Activated CD4-positive, alpha-beta T cell treated with anti-CD3 and anti-CD28 coated beads for 24 hours (primary cell): ENCODE measurements around the gene CHCHD6.

Experiments
- DNase-seq, 2 donors: peaks; one replicate each; pipeline ENCODE4 v3.0.0-alpha.2; 2020; ENCODE audit warnings: low read depth in 2 of 2

CHCHD6 gene

DNA sequence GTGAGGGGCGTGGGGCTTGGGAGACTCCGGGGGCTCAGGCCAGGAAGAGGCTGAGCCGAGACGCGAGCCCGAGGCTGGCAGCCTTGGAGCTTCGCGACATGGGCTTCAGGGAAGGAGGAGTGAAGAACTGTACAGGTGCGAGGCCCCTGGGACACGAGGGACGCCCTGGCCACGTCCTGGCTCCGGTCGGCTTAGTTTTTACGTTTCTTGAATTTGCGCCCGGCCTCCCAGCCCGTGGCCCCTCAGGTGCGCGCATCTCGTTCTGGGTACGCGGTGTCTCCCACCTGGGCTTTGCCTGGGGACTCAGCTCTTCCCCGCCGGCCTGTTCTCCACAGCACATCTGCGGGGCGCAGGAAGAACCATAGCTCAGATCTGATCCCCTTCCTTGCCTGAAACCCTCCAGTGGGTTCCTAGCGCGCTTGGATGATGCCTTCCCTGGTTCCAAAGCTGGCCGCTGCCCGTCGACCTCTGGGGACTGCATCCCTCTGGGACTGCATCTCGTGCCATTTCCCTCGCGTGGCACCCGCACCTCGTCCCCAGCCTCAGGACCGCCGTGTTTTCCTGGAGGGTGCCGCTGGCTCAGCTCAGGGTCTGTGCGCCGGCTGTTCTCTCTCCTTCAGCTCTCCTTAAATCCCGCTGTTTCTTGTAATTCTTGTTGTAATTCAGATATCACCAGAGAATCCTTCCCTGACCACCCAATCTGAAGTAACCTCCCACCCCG is 614 bp downstream of the CHCHD6 start:
- no peak for DNase-seq

DNA sequence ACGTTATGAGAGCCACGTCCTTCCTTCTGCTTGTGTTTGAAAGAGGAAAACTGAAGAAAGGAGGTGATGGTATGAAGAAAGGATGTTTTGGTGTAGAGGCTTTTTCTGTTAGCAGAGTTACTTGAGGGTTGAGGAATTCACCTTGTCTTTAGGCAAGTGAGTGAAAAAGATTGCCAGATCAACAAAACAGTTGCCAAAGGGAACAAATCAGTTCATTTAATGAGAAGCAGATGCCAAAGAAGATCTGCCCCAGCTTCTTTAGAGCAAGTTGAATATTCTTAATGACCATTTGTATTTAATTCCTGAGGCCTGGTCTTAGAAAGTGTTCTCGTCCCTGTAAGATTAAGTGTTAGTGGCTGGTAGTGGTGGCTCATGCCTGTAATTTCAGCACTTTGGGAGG is 2.6 kb downstream of the CHCHD6 start:
- DNase-seq, result no peak

DNA sequence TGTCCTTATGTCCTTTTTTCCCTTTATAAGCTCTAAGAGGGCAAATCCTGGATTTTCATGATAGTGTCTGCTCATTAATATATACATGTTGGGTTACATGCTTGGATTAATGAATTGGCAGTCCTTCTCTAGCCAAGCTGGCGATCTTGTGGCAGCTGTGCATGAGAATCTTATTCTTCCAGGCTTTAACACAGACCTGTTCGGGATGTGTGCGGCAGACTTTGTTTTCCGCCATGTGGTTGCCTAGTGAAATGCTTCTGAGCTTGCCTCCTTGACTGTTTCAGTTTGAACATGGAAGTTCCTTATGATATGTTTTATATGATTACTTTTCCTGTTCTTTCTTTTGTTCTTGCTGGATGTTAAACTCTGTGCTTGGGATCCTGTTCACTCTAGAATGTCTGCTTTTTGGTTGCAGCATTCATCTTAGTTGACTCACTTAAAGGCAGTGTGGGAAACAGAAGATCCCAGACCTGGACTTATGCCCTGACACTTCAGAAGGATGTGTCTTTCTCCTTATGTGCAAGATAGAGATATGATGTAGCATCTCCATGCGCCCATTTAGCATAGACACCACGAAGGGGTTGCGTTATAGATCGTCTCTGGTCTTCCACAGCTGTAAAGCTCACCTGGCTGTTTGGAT is 7.2 kb downstream of the CHCHD6 start:
- no peak for DNase-seq

DNA sequence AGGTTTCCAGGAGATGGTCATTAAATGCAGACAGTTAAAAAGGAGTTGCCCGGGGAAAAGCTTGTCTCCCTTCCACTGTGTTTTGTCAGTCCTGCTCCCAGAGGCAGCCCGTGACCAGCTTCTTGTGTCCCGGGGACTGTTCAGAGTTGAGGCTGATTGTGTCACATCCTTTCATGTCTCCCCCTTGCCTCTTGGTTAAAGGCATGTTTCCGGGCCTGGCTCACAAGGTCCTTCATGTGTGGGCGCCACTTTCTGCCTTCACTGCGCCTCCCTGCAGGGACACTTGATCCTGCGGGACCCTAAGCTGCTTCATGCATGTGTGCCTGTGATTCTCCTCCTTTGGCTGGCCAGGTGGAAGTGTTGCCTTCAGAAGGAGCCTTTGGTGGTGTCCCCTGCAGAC is 9.2 kb downstream of the CHCHD6 start:
- no peak for DNase-seq

DNA sequence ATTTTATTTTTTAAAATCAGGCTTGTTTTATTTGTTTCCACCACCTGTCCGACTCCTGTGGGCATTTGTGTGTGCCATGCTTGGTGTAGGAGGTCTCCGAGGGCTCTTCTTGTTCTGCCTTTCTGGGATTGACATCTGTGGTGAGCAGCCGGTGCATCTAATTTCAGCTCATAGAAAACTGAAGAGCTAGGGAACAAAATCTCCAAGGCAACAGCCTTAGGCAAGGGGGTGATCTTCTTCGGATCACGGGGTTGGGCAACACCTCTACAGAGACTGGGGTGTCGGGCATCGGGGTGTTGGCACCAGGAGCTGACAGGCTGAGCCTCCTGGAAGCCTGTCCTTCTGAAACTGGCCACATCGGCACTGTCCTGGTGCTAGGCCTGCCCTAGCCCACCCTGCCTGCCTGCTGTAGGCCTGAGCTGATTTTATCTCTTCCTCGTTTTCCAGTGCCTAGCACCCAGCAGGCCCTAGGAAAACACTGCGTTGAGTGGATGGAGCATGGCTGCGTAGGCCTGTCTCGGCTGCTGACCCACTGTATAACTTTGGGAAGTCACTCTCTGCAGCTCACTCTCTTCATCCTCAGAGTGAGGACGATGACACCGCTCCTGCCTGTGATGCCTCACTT is 10.3 kb downstream of the CHCHD6 start:
- DNase-seq, result no peak

DNA sequence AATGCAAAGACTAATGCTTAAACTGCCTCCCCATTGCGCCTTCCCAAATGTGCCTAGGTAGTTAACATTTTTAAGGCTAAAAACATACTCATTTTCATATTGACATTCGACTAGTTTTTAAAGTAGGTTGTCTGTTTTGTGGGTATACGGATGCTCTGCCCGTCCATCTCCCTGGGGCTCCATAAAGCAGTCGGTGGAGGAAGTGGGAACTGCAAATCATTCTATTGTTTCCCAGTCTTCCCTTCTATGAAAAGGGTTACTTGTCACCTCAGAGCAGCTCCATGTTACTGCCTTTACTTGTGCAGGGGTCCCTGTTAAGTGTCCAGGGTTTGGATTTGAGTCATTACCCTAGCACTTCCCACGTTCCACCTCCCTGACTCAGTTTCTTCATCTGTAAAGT is 10.9 kb downstream of the CHCHD6 start:
- no peak for DNase-seq

DNA sequence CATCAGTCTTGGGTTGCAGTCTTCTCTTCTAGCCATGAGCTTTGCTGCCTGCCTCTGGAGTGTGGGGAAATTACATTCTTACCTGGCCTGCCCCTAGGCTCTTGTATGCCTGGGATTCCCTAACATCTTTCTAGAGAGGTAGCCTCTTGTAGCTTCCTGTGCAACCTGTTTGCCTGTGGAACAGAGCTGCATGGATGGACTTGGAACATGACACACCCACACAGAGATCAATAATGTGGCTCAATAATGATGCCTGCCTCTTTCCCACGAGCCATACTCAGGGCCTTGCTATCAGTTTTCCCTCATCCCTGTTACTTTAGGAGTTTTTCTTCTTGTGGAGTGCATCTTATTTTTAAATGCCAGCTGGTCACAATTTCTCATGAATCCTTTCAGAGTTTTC is 11.4 kb downstream of the CHCHD6 start:
- no peak for DNase-seq

DNA sequence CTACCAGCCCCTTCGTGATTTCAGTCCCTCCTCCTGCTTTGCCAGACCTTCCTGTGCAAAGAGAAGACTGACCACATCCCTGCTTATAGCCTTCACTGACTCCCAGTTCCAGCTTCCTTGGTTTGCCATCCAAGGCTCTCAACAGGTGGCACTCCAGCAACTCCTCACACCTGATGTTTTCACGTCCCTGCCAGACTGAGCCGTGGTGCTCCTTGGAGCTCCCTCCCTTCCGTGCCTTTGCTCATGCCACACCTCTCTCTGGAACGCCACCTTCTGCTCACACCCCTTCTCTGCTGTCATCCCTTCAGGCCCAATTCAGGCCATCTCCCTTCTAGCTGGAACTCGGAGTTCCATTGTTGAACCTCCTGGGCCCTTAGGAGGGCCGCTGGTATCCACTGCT is 12.0 kb downstream of the CHCHD6 start:
- DNase-seq, result no peak

DNA sequence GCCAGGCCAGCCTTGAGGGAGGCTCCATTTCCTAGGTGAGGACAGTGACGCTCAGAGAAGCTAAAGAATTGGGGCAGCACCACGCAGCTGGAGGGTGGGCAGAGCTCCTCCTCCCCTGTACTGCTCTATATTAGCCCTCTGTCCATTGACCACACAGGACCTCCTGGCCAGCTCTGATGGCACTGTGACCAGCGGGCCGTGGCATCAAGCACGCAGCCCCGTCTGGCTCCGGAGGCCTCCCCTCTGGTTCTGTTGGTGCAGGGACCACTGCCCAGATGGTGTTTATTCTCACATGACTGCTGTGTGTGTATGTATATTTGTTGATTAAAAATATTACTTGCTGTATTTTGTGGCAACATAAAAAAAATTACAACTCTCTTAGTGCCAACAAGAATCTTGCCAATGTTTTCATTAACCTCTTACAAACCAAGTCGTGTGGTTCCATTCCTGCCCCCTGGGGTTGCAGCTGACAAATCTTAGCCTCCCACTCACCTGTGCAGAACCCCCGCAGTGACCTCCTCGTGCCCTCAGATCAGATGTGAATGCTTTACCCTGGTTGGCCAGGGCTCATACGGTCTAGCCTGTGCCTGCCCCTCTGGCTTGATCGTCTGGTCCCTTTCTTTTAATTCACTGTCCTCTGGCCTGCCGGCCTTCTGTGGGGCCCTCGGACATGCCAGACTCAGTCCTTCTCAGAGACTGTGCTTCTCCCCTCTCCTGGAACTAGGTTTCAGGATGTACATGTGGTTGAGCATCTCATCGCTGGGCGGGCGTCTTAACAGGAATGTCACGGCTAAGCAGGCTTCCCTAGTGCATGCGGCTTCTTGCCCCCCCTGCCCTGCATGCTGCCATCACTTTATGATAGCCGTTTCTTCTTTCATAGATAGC is 14.8 kb downstream of the CHCHD6 start:
- DNase-seq, result no peak

DNA sequence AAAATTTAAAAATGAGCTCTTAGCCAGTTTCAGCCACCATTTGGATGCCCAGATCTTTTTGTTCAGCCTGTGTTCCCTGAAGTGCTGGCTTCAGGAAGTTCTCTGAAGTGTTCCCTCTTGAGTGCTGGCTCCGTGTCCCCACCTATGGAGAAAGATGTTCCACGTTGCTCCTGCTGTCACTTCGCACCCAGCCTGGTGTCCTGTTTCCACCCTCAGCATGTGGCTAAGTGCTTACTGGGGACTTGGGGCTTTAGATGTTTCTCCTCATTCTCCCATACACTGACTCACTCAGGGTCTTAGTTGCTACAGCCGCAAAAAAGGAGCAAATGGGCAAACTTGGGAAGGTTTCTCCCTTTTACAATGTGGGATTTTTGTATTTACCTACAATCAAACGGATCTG is 16.6 kb downstream of the CHCHD6 start:
- no peak for DNase-seq

DNA sequence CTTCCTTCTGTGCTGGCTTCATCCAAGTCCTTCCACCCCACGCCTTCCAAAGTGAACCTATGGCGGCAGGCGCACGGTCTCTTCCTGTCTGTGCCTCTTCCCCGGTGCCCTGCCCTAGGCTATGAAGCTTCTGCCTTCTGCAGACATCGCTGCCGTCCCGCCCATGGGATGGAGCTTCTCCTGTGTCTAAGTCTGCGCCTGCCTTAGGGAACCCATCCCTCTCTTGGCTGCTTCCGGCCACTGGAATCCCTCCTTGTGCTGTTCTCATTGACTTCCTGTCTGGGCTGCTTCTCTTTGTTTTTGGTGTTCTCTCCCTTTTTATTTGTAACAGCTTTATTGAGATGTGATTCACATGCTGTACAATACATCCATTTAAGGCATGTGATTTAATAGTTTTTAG is 17.2 kb downstream of the CHCHD6 start:
- DNase-seq, result no peak

DNA sequence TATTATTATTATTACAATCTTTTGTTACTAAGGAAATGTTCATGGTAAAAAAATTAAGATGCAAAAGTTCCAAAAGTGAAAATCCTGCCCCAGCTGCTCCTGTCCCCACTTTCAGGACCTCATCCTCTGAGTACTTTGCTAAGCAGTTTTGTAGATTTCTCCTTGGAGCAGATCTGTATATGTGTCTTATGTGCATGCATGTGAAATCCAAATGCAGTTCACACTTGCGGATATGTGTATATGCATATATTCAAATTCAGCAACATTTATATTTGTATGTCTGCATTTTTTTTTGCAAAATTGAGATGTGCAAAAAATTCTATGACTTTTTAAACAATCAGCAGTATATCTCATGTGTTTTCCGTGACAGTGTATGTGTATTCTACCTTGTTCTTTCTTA is 19.2 kb downstream of the CHCHD6 start:
- no peak for DNase-seq

DNA sequence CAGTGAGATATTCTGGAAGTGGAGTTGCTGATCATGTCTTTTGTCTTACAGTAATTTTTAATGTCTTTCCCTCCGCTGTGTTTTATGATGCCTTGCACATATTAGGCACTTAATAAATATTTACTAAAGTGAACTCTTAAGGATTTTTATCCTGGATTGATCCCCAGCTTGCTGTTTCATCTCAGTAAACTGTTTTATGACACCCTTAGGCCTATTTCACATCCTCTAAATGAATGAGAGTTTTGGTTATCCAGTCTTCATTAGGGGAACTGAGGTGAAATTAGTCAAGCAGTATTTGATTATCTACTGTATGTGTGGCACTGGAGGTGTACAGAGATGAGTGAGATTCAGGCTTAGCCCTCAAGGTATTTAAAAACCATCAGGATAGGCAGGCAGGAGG is 19.8 kb downstream of the CHCHD6 start:
- DNase-seq, result no peak

DNA sequence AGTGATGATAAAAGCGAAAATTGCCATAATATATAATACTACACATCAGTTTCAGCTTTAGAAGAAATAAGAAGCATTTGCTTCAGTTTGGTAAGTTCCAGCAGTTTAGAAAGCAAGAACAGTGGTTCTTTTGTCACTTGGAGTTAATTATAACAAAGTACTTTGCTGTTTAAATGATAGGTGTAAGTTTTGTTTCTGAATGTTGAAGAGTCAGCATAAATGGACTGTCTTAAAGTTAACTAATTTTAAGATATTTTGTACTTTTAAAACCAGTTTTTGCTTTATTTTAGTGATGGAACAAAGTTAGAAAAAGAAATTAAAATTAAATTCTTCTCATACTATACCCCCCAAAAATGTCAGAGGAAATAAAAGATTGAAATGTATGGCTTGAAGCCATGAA is 24.6 kb downstream of the CHCHD6 start:
- no peak for DNase-seq

DNA sequence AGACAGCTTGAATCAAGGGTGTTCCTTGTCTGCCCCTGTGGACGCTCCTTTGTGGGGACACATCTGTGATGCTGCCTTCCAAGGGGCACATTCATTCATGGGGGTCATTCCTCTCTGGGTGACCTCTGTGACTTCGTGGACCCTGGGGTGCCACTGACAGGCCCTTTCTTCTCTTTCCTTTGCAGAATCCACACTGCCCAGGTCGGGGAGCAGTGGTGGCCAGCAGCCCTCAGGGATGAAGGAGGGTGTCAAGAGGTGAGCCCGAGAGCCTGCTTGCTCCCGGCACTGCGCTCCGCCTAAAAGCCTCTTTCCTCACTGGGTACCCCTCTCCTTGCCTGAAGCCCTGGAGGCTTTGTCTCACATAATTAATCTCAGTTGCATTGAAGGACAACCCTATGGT is 26.3 kb downstream of the CHCHD6 start:
- DNase-seq, result no peak

DNA sequence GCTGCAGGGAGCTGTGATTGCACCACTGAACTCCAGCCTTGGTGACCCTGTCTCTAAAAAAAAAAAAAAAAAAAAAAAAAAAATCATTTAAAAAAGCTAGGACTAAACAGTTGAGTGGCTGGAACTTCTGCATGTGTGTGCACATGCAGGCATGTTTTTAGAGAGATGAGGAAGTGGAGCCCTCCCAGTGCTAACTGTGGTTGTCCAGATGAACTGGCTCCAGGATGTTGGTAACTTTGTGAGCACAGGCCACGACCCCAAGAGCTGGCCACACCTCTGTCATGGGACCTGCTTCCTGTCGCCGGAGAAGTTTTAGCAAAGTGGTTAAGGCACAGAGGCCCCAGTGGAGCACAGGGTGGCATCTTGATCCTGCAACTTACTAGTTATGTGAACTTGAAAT is 27.0 kb downstream of the CHCHD6 start:
- no peak for DNase-seq

DNA sequence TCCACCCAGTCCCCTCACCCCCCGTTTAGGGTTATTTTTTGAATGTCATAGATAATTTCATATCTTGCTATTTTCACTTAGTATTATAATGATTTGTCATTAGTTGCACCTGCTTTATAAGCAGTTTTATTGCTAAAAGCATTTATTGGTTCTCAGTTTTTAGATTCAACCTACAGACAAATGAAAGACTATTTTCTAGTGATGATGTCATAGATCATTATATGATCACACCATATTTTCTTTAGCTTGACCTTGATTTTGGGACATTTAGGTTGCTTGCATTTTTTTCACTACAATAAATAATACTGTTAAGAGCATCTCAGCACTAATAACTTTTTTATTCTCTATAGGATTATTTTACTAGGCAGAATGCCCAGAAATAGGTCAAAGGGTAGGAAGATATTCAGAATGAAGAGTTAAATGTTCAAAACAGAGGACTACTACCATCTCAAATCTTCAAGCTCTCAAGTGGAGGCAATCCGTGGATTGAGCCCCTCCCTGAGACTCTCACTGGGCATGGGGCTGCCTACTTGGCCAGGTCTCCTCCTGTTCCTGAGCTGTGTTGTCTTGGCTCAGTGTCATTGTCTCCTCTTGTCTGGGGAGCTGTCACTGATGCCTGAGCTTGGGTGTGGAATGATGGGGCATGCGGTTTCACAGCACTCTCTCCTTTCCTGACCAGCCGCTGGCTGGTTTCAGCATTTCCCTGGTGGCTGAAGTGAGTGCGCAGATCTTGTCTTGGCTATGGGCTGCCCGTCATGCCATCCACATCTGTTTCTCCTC is 28.4 kb downstream of the CHCHD6 start:
- DNase-seq, result no peak

DNA sequence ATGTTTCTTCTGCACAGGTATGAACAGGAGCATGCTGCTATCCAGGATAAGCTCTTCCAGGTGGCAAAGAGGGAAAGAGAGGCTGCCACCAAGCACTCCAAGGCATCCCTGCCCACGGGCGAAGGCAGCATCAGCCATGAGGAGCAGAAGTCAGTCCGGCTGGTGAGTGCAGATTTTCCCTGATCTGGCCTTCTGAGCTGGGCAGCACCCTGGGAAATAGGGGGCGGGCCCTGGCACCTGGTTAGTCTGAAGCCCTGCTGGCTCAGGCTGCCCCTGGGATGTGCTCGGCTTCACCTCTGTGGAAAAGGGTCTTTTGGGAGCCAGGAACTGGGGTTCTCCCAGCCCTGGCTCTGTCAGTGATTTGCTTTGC is 29.0 kb downstream of the CHCHD6 start:
- DNase-seq, result no peak

DNA sequence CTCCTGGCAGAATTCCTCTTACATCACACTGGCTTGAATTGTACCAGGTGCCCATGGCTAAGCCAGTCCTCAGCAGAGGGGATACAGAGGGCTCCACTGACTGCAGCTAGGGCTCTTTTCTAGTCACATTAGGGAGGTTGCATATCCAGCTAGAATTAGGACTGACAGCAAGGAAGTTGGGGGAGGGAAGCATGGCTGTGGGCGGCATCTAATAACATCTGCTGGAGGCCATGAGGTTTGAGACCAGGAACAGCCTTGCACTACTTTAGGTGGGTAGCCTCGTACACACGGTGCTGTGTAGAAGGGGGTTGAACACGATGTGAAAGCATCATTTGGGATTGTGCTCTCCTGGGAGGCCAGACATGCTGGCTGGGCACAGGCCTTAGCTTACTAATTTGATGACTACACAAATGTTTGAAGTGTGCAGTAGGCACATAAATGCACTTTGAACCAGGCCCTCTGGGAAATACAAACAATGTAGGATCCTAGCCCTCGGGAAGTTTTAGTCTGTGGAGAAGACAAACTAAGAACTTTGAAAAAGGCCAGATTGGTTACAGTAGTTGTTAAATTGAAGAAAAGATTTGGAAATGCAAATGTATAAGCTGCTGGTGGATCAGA is 30.2 kb downstream of the CHCHD6 start:
- DNase-seq, result no peak

DNA sequence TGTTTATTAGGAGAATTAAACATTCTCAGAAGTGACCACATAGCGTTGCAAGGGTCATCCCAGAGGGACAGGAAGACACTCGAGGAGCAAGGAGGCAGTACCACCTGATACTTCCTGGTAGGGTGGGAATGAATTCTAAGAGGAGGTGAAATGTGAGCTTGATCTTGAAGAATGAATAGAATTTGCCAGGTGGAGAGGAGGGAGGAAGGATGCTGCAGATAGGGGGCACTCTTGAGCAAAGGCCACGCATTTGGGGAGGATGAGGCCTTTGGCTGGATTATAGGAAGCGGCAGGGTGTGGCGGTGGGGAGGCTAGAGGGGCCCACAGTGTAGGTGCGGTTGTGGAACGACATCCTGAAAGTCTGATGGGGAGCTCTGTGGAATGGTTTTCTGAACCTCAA is 33.5 kb downstream of the CHCHD6 start:
- no peak for DNase-seq

DNA sequence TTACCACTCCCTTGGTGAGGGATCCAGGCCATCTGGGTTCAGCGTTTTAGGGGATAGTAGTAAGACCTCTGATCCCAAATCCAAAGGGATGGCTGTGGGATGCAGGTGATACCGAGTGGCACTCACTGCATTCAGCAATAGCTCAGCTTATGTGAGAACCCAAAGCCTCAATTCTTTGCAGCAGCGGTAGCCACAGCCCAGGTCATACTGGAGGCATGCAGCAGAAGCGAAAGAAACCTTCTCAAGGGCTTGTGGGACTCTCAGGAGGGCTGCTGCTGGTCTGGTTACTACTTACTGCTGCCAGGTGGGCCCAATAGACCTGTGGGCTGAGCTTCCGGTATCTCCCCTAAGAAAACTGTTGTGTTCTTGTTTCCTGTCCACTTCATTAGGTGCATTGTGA is 38.0 kb downstream of the CHCHD6 start:
- DNase-seq, result no peak
